IPS-NIHi7 (cell line): Measurements from ENCODE around the gene GSTP1.
"Not testable (repeated sequence)": the region's sequence is repeated elsewhere in the genome, so short reads cannot be mapped to it uniquely, and the experiment has no call there.

Source experiments
- DNase-seq: peaks from one replicate; pipeline ENCODE4 v3.0.0; 2012; ENCODE audit warnings: mixed read lengths; ENCODE audit errors: extremely low spot score

GSTP1 gene

GRCh38 chr11:67563705-67564114 is 19.9 kb upstream of the GSTP1 start:
- not testable (repeated sequence) for DNase-seq

- DNase-seq = no peak
These were observed 19.4 kb upstream of the GSTP1 start for GRCh38 chr11:67564230-67564629.

DNA sequence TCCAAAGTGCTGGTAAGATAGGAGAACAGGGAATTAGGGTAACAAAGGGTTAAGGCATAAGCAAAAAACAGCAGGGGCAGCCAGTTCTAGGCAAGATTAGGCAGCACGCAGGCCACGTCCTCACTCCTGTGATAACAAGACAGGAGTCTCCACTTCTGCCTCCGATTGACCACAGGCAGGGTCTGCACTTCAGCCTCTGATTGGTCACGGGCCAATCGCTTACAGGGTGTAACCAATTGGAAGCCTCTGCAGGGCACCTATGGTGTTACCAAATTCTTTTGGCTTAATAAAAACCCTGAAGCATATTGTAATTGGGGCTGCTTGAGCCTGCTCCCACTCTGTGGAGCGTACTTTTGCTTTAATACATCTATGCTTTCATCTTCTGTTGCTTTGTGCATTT is 12.2 kb upstream of the GSTP1 start:
- DNase-seq = no peak

- DNase-seq = no peak
These were observed 11.3 kb upstream of the GSTP1 start for GRCh38 chr11:67572305-67572704.

GRCh38 chr11:67572747-67573419 is 10.7 kb upstream of the GSTP1 start:
- DNase-seq = peak; percentile 35

DNA sequence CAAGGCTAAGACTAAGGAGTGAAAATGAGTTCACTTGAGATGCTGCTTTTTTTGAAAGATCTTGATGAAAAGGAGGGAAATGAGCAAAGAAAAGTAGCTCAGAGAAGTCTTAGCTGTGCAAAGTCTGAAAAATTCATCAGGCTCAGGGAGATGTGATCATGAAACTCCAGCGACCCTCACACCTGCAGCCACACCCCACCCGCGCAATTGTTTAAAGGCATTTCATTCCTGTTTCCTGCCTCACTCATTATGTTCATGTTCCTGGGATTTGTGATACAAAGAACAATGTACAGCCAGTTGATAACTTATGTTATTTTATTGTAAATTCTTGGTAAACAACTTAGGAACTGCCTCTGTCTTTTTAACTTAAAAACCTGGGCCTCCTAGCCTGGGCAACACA is 8.7 kb upstream of the GSTP1 start:
- no peak for DNase-seq

DNA sequence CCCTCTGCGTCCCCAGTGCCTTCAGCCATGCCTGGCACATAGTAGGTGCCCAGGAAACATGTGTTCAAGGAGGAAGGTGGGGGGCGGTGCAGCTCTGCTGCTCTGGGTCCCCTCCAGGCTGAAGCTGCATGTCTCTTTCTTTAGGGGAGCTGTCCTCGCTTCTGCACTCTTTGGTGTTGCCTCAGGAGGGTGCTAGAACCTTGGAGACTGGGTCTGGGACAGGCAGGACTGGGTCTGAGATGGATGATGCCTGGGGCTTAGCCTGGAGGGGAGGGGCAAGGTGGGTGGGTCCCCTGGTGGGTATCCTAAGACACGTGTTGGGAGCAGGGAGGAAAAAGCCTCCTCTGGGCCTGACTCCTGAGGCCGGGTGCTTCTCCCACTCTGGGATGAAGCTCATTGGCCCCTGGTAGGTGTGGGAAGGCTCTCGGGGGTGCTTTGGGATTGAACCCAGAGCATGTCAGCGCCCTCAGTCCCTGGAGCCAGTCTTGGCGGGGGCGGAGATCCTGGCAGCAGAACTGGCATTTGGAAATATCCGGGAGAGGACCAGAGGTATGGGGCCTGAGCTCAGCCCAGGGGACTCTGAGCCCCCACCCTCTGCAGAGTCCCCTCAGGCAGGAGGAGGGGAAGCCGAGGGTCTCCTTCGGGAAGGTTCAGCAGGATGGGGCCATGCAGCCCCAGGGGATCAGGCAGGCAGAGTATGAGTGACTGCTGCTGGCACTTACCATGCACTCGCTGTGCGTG is 6.7 kb upstream of the GSTP1 start:
- DNase-seq = peak; percentile 45

DNA sequence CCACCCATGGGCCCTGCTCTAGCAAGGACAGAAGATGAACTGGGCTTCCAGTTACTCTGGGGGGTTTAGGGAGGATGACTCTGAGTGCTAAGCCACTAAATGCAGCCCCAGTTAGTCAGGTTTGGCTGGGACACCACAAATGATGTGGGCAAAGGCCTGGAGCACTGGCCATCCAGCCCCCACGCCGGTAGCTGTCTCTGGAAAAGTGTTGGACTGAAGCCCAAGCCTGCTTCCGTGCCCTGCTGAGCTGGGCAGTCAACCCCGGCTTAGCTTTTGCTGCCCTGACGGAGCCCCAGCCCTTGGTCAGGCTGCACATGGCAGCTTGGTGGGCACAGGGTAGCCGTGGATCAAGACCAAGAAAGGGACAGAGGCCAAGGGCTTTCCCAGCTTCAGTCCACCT is 5.7 kb upstream of the GSTP1 start:
- DNase-seq = no peak

- no peak for DNase-seq
These were observed 2.1 kb upstream of the GSTP1 start for GRCh38 chr11:67581469-67581868.

- DNase-seq = no peak
These were observed 1.6 kb upstream of the GSTP1 start for GRCh38 chr11:67582011-67582410.

GRCh38 chr11:67584205-67584880 is 731 bp downstream of the GSTP1 start:
- peak; percentile 32 for DNase-seq

- DNase-seq = no peak
These were observed 1.6 kb downstream of the GSTP1 start for GRCh38 chr11:67584881-67585873.

GRCh38 chr11:67585911-67586310 is 2.3 kb downstream of the GSTP1 start:
- no peak for DNase-seq

DNA sequence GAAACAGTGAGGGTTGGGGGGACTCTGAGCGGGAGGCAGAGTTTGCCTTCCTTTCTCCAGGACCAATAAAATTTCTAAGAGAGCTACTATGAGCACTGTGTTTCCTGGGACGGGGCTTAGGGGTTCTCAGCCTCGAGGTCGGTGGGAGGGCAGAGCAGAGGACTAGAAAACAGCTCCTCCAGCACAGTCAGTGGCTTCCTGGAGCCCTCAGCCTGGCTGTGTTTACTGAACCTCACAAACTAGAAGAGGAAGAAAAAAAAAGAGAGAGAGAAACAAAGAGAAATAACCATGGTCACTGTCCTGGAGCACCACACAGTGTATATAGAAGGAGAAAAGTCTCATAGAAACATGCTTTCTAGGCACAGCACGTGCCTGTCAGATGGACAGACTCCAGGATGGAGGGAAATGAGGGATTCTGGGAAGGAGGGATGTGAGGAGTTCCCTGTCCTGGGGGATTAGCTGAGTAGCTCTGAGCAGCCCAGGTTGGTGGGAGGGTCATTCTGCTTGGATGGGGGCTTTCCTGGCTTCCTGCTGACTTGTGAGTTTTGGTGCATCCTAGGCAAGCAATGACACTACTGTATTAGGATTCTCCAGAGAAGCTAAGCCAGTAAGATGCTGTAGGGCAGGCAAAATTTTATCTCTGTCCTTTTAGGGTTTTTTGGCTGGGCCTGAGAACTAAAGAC is 3.1 kb downstream of the GSTP1 start:
- no peak for DNase-seq

- DNase-seq = no peak
These were observed 4.5 kb downstream of the GSTP1 start for GRCh38 chr11:67588136-67588503.

DNA sequence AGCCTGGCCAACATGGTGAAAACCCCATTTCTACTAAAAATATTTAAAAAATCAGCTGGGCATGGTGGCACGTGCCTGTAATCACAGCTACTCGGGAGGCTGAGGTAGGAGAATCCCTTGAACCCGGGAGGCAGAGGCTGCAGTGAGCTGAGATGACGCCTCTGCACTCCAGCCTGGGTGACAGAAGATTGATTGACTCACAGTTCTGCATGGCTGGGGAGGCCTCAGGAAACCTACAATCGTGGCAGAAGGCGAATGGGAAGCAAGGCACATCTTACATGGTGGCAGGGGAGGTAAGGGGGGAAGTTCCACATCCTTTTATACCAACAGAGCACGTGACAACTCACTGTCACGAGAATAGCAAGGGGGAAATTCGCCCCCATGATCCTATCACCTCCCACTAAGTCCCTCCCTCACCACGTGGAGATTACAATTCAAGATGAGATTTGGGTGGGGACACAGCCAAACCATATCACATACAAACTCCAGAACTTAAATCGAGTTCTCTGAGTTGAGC is 5.3 kb downstream of the GSTP1 start:
- DNase-seq = not testable (repeated sequence)

- no peak for DNase-seq
These were observed 9.4 kb downstream of the GSTP1 start for GRCh38 chr11:67592880-67593564.

DNA sequence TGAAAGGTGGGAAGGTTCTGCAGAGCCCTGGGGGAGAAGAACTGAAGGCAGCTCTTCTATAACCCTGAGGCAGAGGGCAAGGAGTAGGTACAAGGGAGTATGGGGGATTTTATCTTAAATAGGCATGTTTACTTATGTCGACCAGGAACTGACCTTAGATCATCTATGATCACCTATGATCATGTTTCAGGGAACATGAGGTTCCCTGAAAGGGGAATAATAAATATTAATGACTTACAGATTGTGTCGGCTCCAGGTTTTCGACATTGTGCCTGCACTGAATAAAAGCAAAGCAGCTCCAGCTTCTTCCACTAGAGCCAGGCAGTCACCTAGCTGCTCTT is 9.9 kb downstream of the GSTP1 start:
- no peak for DNase-seq

DNA sequence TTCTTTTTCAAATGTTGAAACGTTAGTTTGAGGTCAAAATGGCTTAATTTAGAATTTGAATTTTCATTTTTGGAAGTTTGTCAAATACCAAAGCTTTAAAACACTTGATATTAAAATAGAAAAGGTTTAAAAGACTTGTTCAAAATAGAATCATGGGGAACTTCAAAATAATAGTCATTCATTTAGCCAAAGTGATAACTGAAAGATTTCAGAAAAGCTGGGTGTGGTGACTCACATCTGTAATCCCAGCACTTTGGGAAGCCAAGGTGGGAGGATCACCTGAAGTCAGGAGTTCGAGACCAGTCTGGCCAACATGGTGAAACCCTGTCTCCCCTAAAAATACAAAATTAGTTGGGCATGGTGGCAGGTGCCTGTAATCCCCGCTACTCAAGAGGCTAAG is 10.9 kb downstream of the GSTP1 start:
- DNase-seq = no peak

GRCh38 chr11:67596753-67597300 is 13.2 kb downstream of the GSTP1 start:
- no peak for DNase-seq
